Breast epithelium (tissue), 3 donors: ENCODE results near the gene TM4SF4.

Experiments
- CTCF ChIP-seq, 3 donors: fragments of 450-650 bp; IDR thresholded peaks; one replicate each; pipeline ENCODE4 v1.5.1; 2016 to 2017; ENCODE audit warnings: antibody characterized with exemption in 3 of 3, mild to moderate bottlenecking in 3 of 3, moderate library complexity in 3 of 3
- POLR2A ChIP-seq: fragments of 450-650 bp; IDR thresholded peaks from one replicate; pipeline ENCODE4 v1.6.1; 2016; ENCODE audit warnings: antibody characterized with exemption, mild to moderate bottlenecking, moderate library complexity

- TF ChIP-seq POLR2A = no peak
- no peak for TF ChIP-seq CTCF (IDR thresholded peaks at IDR 0.05)
Measured at GRCh38 chr3:149435996-149436885, 38.3 kb upstream of the TM4SF4 start.
